Chondrocyte (in vitro differentiated cells): ENCODE data around the gene RXFP1. TPM values are rescaled to one million over a fixed set of nuclear protein-coding genes. Genes with fewer than 3 reads are reported as not detected.

ENCODE experiments used
- DNase-seq: peaks from one replicate; pipeline ENCODE4 v3.0.0; 2021; ENCODE audit warnings: mixed read lengths, low spot score
- H3K27ac Mint-ChIP-seq: one replicate; pipeline ENCODE4 v1.8.0; 2021; ENCODE audit warnings: mild to moderate bottlenecking, moderate library complexity, mixed read lengths; ENCODE audit not compliant: unreplicated experiment
- H3K27me3 Mint-ChIP-seq: 2 replicates; pipeline ENCODE4 v1.8.0; 2021; ENCODE audit warnings: low read depth, mixed read lengths
- H3K36me3 Mint-ChIP-seq: 2 replicates; pipeline ENCODE4 v1.8.0; 2021; ENCODE audit warnings: low read depth, mixed read lengths
- H3K4me1 Mint-ChIP-seq: 2 replicates; pipeline ENCODE4 v1.8.0; 2021; ENCODE audit warnings: low read depth, mild to moderate bottlenecking, mixed read lengths
- H3K4me3 Mint-ChIP-seq: one replicate; pipeline ENCODE4 v1.8.0; 2021; ENCODE audit warnings: mild to moderate bottlenecking, moderate library complexity, mixed read lengths; ENCODE audit not compliant: unreplicated experiment
- H3K9me3 Mint-ChIP-seq: 2 replicates; pipeline ENCODE4 v1.8.0; 2021; ENCODE audit warnings: low read depth, mixed read lengths
- CTCF ChIP-seq: fragments of 200-600 bp; sonication (generic); IDR thresholded peaks from 2 replicates; pipeline ENCODE4 v1.5.0; 2021; ENCODE audit warnings: antibody characterized with exemption, mild to moderate bottlenecking, moderate library complexity
- total RNA-seq: library from RNA; stranded (reverse); gene quantifications from 3 replicates; pipeline ENCODE4 v1.2.1, GENCODE V29; 2021

Gene RXFP1
- total RNA-seq, 1 donor from 2014 or later = not detected

DNA sequence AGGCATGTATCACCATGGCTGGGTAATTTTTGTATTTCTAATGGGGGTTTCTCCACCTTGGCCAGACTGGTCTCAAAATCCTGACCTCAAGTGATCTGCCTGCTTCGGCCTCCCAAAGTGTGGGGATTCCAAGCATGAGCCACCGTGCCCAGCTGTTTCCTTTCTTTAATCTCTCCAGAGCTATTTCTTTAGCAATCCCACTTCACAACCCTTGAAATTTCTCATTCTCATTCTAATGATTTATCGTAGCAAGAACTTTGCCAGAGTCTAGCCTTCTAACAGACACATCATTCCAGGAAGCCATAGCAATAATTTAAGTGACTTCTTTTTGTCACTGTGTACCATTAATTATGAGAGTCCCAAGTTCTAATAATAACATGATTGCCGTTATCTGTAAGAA, 68.6 kb downstream of the RXFP1 start:
- Mint-ChIP-seq H3K36me3 (peaks cover 4% of the 10 kb centered on the region), H3K4me3 (no peak overlapping the region), H3K9me3 (no peaks in the 10 kb centered on the region), H3K27ac (no peak overlapping the region), H3K27me3 (peaks cover 35% of the 10 kb centered on the region), H3K4me1 (no peaks in the 10 kb centered on the region)
- DNase-seq = no peak
- no peak for TF ChIP-seq CTCF

- DNase-seq = no peak
- H3K27me3 Mint-ChIP-seq = peaks cover 33% of the 10 kb centered on the region
- no peaks in the 10 kb centered on the region for H3K4me1 Mint-ChIP-seq
- H3K36me3 Mint-ChIP-seq = peaks cover 4% of the 10 kb centered on the region
- no peak for TF ChIP-seq CTCF
- H3K4me3 Mint-ChIP-seq = no peak overlapping the region
- H3K9me3 Mint-ChIP-seq = no peaks in the 10 kb centered on the region
- H3K27ac Mint-ChIP-seq = no peak overlapping the region
These were observed 69.1 kb downstream of the RXFP1 start for GRCh38 chr4:158590824-158591223.

- H3K36me3 Mint-ChIP-seq = no peaks in the 10 kb centered on the region
- DNase-seq = no peak
- no peak overlapping the region for H3K4me3 Mint-ChIP-seq
- TF ChIP-seq CTCF = no peak
- H3K27me3 Mint-ChIP-seq = peaks cover 32% of the 10 kb centered on the region
- no peaks in the 10 kb centered on the region for H3K4me1 Mint-ChIP-seq
- H3K27ac Mint-ChIP-seq = no peak overlapping the region
- no peaks in the 10 kb centered on the region for H3K9me3 Mint-ChIP-seq
These were observed 76.4 kb downstream of the RXFP1 start for GRCh38 chr4:158597879-158598596.

- peaks cover 29% of the 10 kb centered on the region for H3K27me3 Mint-ChIP-seq
- no peak overlapping the region for H3K4me3 Mint-ChIP-seq
- no peaks in the 10 kb centered on the region for H3K4me1 Mint-ChIP-seq
- no peaks in the 10 kb centered on the region for H3K36me3 Mint-ChIP-seq
- no peaks in the 10 kb centered on the region for H3K9me3 Mint-ChIP-seq
- no peak for DNase-seq
- H3K27ac Mint-ChIP-seq = no peak overlapping the region
- TF ChIP-seq CTCF = no peak
These were observed 77.5 kb downstream of the RXFP1 start for GRCh38 chr4:158599150-158599549.

DNA sequence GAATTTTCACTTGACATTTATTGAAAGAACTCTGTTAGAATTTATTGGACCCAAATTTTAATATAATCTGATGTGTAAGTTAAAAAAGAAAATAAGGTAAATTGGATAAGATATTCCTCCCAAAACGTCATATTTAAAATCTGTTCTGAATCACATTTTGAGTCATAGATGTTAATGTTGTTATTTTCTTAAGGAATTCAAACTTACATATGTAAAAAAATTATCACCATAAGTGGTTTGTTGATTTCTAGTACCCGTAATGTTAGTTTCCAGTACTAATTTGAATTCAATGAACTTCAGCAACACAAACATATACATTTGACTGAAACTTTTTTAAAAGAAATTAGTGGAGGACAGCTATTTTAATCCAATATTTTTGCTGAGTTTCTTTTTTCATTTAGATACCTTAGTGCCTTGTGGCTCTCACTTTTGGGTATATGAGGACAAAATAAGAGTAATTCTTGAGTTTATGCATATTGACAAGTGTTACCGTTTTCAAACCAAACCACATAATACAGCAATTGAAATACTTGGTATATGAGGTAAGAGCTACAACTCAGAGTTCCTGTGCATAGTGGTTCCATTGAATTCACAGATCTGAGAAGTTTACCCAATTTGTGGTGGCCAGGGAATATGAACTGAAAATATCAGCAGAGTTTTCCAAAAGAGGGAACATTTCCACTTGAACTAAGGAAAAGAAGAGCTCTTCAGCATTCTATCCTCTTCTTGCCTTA, 78.2 kb downstream of the RXFP1 start:
- no peaks in the 10 kb centered on the region for H3K36me3 Mint-ChIP-seq
- H3K9me3 Mint-ChIP-seq = no peaks in the 10 kb centered on the region
- peaks cover 26% of the 10 kb centered on the region for H3K27me3 Mint-ChIP-seq
- no peaks in the 10 kb centered on the region for H3K4me1 Mint-ChIP-seq
- no peak for DNase-seq
- H3K4me3 Mint-ChIP-seq = no peak overlapping the region
- no peak for TF ChIP-seq CTCF
- H3K27ac Mint-ChIP-seq = no peak overlapping the region
